Body of pancreas (tissue), 4 donors: ENCODE results near the gene SLC11A2.

Experiments
- POLR2A ChIP-seq, 3 donors: fragments of 450-650 bp; IDR thresholded peaks; one replicate each; pipeline ENCODE4 v1.6.1; 2016; ENCODE audit warnings: antibody characterized with exemption in 3 of 3, mild to moderate bottlenecking in 2 of 3
- TF ChIP-seq, protein P1 (sequence below), 7 experiments: fragments of 450-650 bp in 4 of 7; fragments of 200-600 bp in 3 of 7; sonication (generic) in 3 of 7; IDR thresholded peaks; one replicate each; pipeline ENCODE4 v1.5.1; 2016 to 2019; ENCODE audit warnings: antibody characterized with exemption in 7 of 7

DNA sequence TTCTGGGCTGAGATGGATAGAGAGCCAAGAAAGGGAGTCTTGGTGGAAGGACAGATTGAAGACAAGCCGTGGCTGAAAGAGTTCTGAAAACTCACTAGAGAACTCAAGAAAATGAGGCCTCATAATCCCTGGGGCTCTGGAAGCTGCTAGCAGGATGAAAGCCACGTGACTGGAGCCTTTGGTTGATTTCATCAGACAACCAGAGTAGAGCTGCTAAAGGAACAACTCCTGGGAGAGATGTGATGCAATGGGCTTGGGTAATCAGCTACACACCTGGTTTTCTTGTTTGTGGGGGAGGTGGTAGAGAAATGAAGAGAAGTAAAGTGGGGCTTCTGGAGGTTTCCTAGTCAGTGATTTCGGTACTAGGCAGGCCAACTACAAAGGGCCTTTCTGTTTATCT is 43.8 kb upstream of the SLC11A2 start:
- TF ChIP-seq, protein P1, sequence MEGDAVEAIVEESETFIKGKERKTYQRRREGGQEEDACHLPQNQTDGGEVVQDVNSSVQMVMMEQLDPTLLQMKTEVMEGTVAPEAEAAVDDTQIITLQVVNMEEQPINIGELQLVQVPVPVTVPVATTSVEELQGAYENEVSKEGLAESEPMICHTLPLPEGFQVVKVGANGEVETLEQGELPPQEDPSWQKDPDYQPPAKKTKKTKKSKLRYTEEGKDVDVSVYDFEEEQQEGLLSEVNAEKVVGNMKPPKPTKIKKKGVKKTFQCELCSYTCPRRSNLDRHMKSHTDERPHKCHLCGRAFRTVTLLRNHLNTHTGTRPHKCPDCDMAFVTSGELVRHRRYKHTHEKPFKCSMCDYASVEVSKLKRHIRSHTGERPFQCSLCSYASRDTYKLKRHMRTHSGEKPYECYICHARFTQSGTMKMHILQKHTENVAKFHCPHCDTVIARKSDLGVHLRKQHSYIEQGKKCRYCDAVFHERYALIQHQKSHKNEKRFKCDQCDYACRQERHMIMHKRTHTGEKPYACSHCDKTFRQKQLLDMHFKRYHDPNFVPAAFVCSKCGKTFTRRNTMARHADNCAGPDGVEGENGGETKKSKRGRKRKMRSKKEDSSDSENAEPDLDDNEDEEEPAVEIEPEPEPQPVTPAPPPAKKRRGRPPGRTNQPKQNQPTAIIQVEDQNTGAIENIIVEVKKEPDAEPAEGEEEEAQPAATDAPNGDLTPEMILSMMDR (IDR thresholded peaks at IDR 0.05): no peak
- TF ChIP-seq POLR2A (IDR thresholded peaks at IDR 0.05): no peak
